ENCODE results near the gene THAP5. TPM values are rescaled to one million over a fixed set of nuclear protein-coding genes. Genes with fewer than 3 reads are reported as not detected.

Gene THAP5
- polyA plus RNA-seq, 4 donors, result 8.4 to 26.8 (median 10.2) TPM

GRCh38 chr7:108605559-108606201, 36.2 kb upstream of the THAP5 start:
- Histone ChIP-seq H3K27ac (ENCODE audit: low read depth in 1 of 3, low read length in 2 of 3) (no peak overlapping the region), H3K4me3 (ENCODE audit: low read depth in 1 of 3, low read length in 3 of 3) (no peak overlapping the region), H3K27me3 (ENCODE audit: control insufficient read depth in 3 of 3, insufficient read depth in 3 of 3, low read length in 3 of 3) (peaks cover 0 to 2% (median 0%) of the 10 kb centered on the region in 3 donors), H3K36me3 (ENCODE audit: control insufficient read depth in 3 of 3, insufficient read depth in 2 of 3, low read depth in 1 of 3, low read length in 3 of 3) (no peaks in the 10 kb centered on the region), H3K4me1 (ENCODE audit: control insufficient read depth in 3 of 3, insufficient read depth in 2 of 3, low read depth in 1 of 3, low read length in 2 of 3) (no peaks in the 10 kb centered on the region), H3K9me3 (ENCODE audit: control insufficient read depth in 2 of 2, insufficient read depth in 1 of 2, low read depth in 1 of 2, low read length in 1 of 2) (no peaks in the 10 kb centered on the region)
- FAIRE-seq, result no peak
- 62 to 81% (median 77%) methylated on average over 7 of the region's 7 CpGs for WGBS, 3 donors
- no peak for DNase-seq

GRCh38 chr7:108604307-108605077, 35.0 kb upstream of the THAP5 start:
- FAIRE-seq, result no peak
- H3K9me3 ChIP-seq (ENCODE audit: control insufficient read depth in 2 of 2, insufficient read depth in 1 of 2, low read depth in 1 of 2, low read length in 1 of 2), result no peaks in the 10 kb centered on the region
- H3K36me3 ChIP-seq (ENCODE audit: control insufficient read depth in 3 of 3, insufficient read depth in 2 of 3, low read depth in 1 of 3, low read length in 3 of 3), result no peaks in the 10 kb centered on the region
- H3K27ac ChIP-seq (ENCODE audit: low read depth in 1 of 3, low read length in 2 of 3), result no peak overlapping the region
- 68 to 76% (median 73%) methylated on average over 11 of the region's 11 CpGs for WGBS, 3 donors
- no peak overlapping the region for H3K4me3 ChIP-seq (ENCODE audit: low read depth in 1 of 3, low read length in 3 of 3)
- H3K4me1 ChIP-seq (ENCODE audit: control insufficient read depth in 3 of 3, insufficient read depth in 2 of 3, low read depth in 1 of 3, low read length in 2 of 3), result no peaks in the 10 kb centered on the region
- H3K27me3 ChIP-seq (ENCODE audit: control insufficient read depth in 3 of 3, insufficient read depth in 3 of 3, low read length in 3 of 3), result no peaks in the 10 kb centered on the region
- no peak for DNase-seq

- Histone ChIP-seq H3K27ac (ENCODE audit: low read depth in 1 of 3, low read length in 2 of 3) (no peak overlapping the region), H3K4me3 (ENCODE audit: low read depth in 1 of 3, low read length in 3 of 3) (no peak overlapping the region), H3K4me1 (ENCODE audit: control insufficient read depth in 3 of 3, insufficient read depth in 2 of 3, low read depth in 1 of 3, low read length in 2 of 3) (no peaks in the 10 kb centered on the region), H3K36me3 (ENCODE audit: control insufficient read depth in 3 of 3, insufficient read depth in 2 of 3, low read depth in 1 of 3, low read length in 3 of 3) (no peaks in the 10 kb centered on the region), H3K27me3 (ENCODE audit: control insufficient read depth in 3 of 3, insufficient read depth in 3 of 3, low read length in 3 of 3) (no peaks in the 10 kb centered on the region), H3K9me3 (ENCODE audit: control insufficient read depth in 2 of 2, insufficient read depth in 1 of 2, low read depth in 1 of 2, low read length in 1 of 2) (no peaks in the 10 kb centered on the region)
- DNase-seq (peak in 1 of 2 donors; percentile 26), FAIRE-seq (no peak)
- WGBS, 3 donors, result 21 to 54% (median 42%) methylated on average over 8 of the region's 8 CpGs
Observed at GRCh38 chr7:108603656-108604306, 34.3 kb upstream of the THAP5 start.

- Histone ChIP-seq H3K4me3 (ENCODE audit: low read depth in 1 of 3, low read length in 3 of 3) (no peak overlapping the region), H3K27ac (ENCODE audit: low read depth in 1 of 3, low read length in 2 of 3) (no peak overlapping the region), H3K27me3 (ENCODE audit: control insufficient read depth in 3 of 3, insufficient read depth in 3 of 3, low read length in 3 of 3) (no peaks in the 10 kb centered on the region), H3K9me3 (ENCODE audit: control insufficient read depth in 2 of 2, insufficient read depth in 1 of 2, low read depth in 1 of 2, low read length in 1 of 2) (no peaks in the 10 kb centered on the region), H3K4me1 (ENCODE audit: control insufficient read depth in 3 of 3, insufficient read depth in 2 of 3, low read depth in 1 of 3, low read length in 2 of 3) (no peaks in the 10 kb centered on the region), H3K36me3 (ENCODE audit: control insufficient read depth in 3 of 3, insufficient read depth in 2 of 3, low read depth in 1 of 3, low read length in 3 of 3) (no peaks in the 10 kb centered on the region)
- 32 to 65% (median 35%) methylated on average over 1 of the region's 1 CpG for WGBS, 3 donors
- DNase-seq (no peak), FAIRE-seq (no peak)
Observed at GRCh38 chr7:108600399-108600798, 30.9 kb upstream of the THAP5 start.

GRCh38 chr7:108598914-108599580, 29.5 kb upstream of the THAP5 start:
- Histone ChIP-seq H3K4me3 (ENCODE audit: low read depth in 1 of 3, low read length in 3 of 3) (no peak overlapping the region), H3K36me3 (ENCODE audit: control insufficient read depth in 3 of 3, insufficient read depth in 2 of 3, low read depth in 1 of 3, low read length in 3 of 3) (no peaks in the 10 kb centered on the region), H3K4me1 (ENCODE audit: control insufficient read depth in 3 of 3, insufficient read depth in 2 of 3, low read depth in 1 of 3, low read length in 2 of 3) (no peaks in the 10 kb centered on the region), H3K9me3 (ENCODE audit: control insufficient read depth in 2 of 2, insufficient read depth in 1 of 2, low read depth in 1 of 2, low read length in 1 of 2) (no peaks in the 10 kb centered on the region), H3K27ac (ENCODE audit: low read depth in 1 of 3, low read length in 2 of 3) (no peak overlapping the region), H3K27me3 (ENCODE audit: control insufficient read depth in 3 of 3, insufficient read depth in 3 of 3, low read length in 3 of 3) (no peaks in the 10 kb centered on the region)
- DNase-seq (no peak), FAIRE-seq (no peak)
- WGBS, 3 donors, result 78 to 90% (median 86%) methylated on average over 6 of the region's 6 CpGs

- Histone ChIP-seq H3K4me3 (ENCODE audit: low read depth in 1 of 3, low read length in 3 of 3) (no peak overlapping the region), H3K9me3 (ENCODE audit: control insufficient read depth in 2 of 2, insufficient read depth in 1 of 2, low read depth in 1 of 2, low read length in 1 of 2) (no peaks in the 10 kb centered on the region), H3K27ac (ENCODE audit: low read depth in 1 of 3, low read length in 2 of 3) (no peak overlapping the region), H3K27me3 (ENCODE audit: control insufficient read depth in 3 of 3, insufficient read depth in 3 of 3, low read length in 3 of 3) (no peaks in the 10 kb centered on the region), H3K36me3 (ENCODE audit: control insufficient read depth in 3 of 3, insufficient read depth in 2 of 3, low read depth in 1 of 3, low read length in 3 of 3) (no peaks in the 10 kb centered on the region), H3K4me1 (ENCODE audit: control insufficient read depth in 3 of 3, insufficient read depth in 2 of 3, low read depth in 1 of 3, low read length in 2 of 3) (peaks cover 0 to 2% (median 0%) of the 10 kb centered on the region in 3 donors)
- WGBS, 3 donors, result 52 to 77% (median 73%) methylated on average over 2 of the region's 2 CpGs
- DNase-seq, result peak in 1 of 2 donors; percentile 14
- FAIRE-seq, result no peak
Observed at GRCh38 chr7:108598153-108598552, 28.6 kb upstream of the THAP5 start.

GRCh38 chr7:108596560-108596959, 27.1 kb upstream of the THAP5 start:
- DNase-seq (no peak), FAIRE-seq (no peak)
- peaks cover 0 to 11% (median 0%) of the 10 kb centered on the region in 3 donors for H3K4me1 ChIP-seq (ENCODE audit: control insufficient read depth in 3 of 3, insufficient read depth in 2 of 3, low read depth in 1 of 3, low read length in 2 of 3)
- no peaks in the 10 kb centered on the region for H3K9me3 ChIP-seq (ENCODE audit: control insufficient read depth in 2 of 2, insufficient read depth in 1 of 2, low read depth in 1 of 2, low read length in 1 of 2)
- 60 to 75% (median 61%) methylated on average over 4 of the region's 4 CpGs for WGBS, 3 donors
- H3K27ac ChIP-seq (ENCODE audit: low read depth in 1 of 3, low read length in 2 of 3), result no peak overlapping the region
- H3K4me3 ChIP-seq (ENCODE audit: low read depth in 1 of 3, low read length in 3 of 3), result no peak overlapping the region
- H3K36me3 ChIP-seq (ENCODE audit: control insufficient read depth in 3 of 3, insufficient read depth in 2 of 3, low read depth in 1 of 3, low read length in 3 of 3), result no peaks in the 10 kb centered on the region
- no peaks in the 10 kb centered on the region for H3K27me3 ChIP-seq (ENCODE audit: control insufficient read depth in 3 of 3, insufficient read depth in 3 of 3, low read length in 3 of 3)

GRCh38 chr7:108592646-108593201, 23.2 kb upstream of the THAP5 start:
- peaks cover 0 to 29% (median 0%) of the 10 kb centered on the region in 3 donors for H3K4me1 ChIP-seq (ENCODE audit: control insufficient read depth in 3 of 3, insufficient read depth in 2 of 3, low read depth in 1 of 3, low read length in 2 of 3)
- no peak overlapping the region for H3K27ac ChIP-seq (ENCODE audit: low read depth in 1 of 3, low read length in 2 of 3)
- WGBS, 3 donors, result 9 to 30% (median 25%) methylated on average over 3 of the region's 3 CpGs
- no peaks in the 10 kb centered on the region for H3K36me3 ChIP-seq (ENCODE audit: control insufficient read depth in 3 of 3, insufficient read depth in 2 of 3, low read depth in 1 of 3, low read length in 3 of 3)
- no peak for FAIRE-seq
- H3K4me3 ChIP-seq (ENCODE audit: low read depth in 1 of 3, low read length in 3 of 3), result no peak overlapping the region
- no peaks in the 10 kb centered on the region for H3K9me3 ChIP-seq (ENCODE audit: control insufficient read depth in 2 of 2, insufficient read depth in 1 of 2, low read depth in 1 of 2, low read length in 1 of 2)
- DNase-seq, result peak; percentile 43 to 55
- no peaks in the 10 kb centered on the region for H3K27me3 ChIP-seq (ENCODE audit: control insufficient read depth in 3 of 3, insufficient read depth in 3 of 3, low read length in 3 of 3)
